Caki2 (cell line): ENCODE measurements around the gene CDS1. TPM values are rescaled to one million over a fixed set of nuclear protein-coding genes. Genes with fewer than 3 reads are reported as not detected.
"Not testable (repeated sequence)": the region's sequence is repeated elsewhere in the genome, so short reads cannot be mapped to it uniquely, and the experiment has no call there.

ENCODE experiments used
- DNase-seq: peaks from one replicate; pipeline ENCODE4 v3.0.0-alpha.2; 2015; ENCODE audit warnings: low read depth
- in situ Hi-C: cut with HindIII; loops from 2 replicates; pipeline ENCODE4 v1.10.0; 2016; ENCODE audit warnings: low sequenced_read_pairs, low pct_unique_long_range_greater_than_20kb, mixed read lengths
- total RNA-seq: library from RNA; depleted of rRNA; stranded (reverse); fragments of >200 nt; shearing (Covaris generic); gene quantifications from 2 replicates; pipeline ENCODE4 v1.2.3, GENCODE V29; 2014; ENCODE audit warnings: low replicate concordance

The CDS1 gene
- total RNA-seq, 1 experiment from 2014 or later, result 13.0 TPM

GRCh38 chr4:84660606-84661005 is 77.7 kb downstream of the CDS1 start:
- in situ Hi-C loops, result no loop called here
- DNase-seq, result no peak

GRCh38 chr4:84661191-84661939 is 78.4 kb downstream of the CDS1 start:
- in situ Hi-C loops, result no loop called here
- no peak for DNase-seq

GRCh38 chr4:84664767-84665166 is 81.8 kb downstream of the CDS1 start:
- in situ Hi-C loops, DNase-seq: not testable (repeated sequence)

- in situ Hi-C loops, result no loop called here
- no peak for DNase-seq
Observed at GRCh38 chr4:84666439-84666838, 83.5 kb downstream of the CDS1 start.

- in situ Hi-C loops, result no loop called here
- DNase-seq, result no peak
Observed at GRCh38 chr4:84669201-84669600, 86.3 kb downstream of the CDS1 start.

GRCh38 chr4:84672177-84672576 is 89.2 kb downstream of the CDS1 start:
- in situ Hi-C loops, result no loop called here
- no peak for DNase-seq

GRCh38 chr4:84673475-84674240 is 90.7 kb downstream of the CDS1 start:
- DNase-seq, result peak; percentile 42
- in situ Hi-C loops, result no loop called here

- in situ Hi-C loops, result no loop called here
- DNase-seq, result no peak
Observed at GRCh38 chr4:84677093-84677492, 94.2 kb downstream of the CDS1 start.

- in situ Hi-C loops, result no loop called here
- DNase-seq, result no peak
Observed at GRCh38 chr4:84677995-84678394, 95.1 kb downstream of the CDS1 start.

- in situ Hi-C loops, result no loop called here
Observed at GRCh38 chr4:84678976-84679744, 96.2 kb downstream of the CDS1 start.

GRCh38 chr4:84680956-84681355 is 98.0 kb downstream of the CDS1 start:
- no peak for DNase-seq
- in situ Hi-C loops, result no loop called here

More at GRCh38 chr4:84678976-84679744, 96.2 kb downstream of the CDS1 start:
- no peak for DNase-seq

- DNase-seq, result peak; percentile 49
- in situ Hi-C loops, result no loop called here
Observed at GRCh38 chr4:84681486-84682274, 98.8 kb downstream of the CDS1 start.

GRCh38 chr4:84682661-84683060 is 99.7 kb downstream of the CDS1 start:
- in situ Hi-C loops, DNase-seq: not testable (repeated sequence)

- in situ Hi-C loops, result no loop called here
- DNase-seq, result no peak
Observed at GRCh38 chr4:84683064-84683850, 100.3 kb downstream of the CDS1 start.

GRCh38 chr4:84684361-84684760 is 101.4 kb downstream of the CDS1 start:
- in situ Hi-C loops, result no loop called here
- DNase-seq, result no peak

- DNase-seq, result no peak
- in situ Hi-C loops, result no loop called here
Observed at GRCh38 chr4:84685105-84685504, 102.2 kb downstream of the CDS1 start.

- in situ Hi-C loops, result no loop called here
- no peak for DNase-seq
Observed at GRCh38 chr4:84688605-84689004, 105.7 kb downstream of the CDS1 start.
